ENCODE results near the gene TAF11L8.

DNA sequence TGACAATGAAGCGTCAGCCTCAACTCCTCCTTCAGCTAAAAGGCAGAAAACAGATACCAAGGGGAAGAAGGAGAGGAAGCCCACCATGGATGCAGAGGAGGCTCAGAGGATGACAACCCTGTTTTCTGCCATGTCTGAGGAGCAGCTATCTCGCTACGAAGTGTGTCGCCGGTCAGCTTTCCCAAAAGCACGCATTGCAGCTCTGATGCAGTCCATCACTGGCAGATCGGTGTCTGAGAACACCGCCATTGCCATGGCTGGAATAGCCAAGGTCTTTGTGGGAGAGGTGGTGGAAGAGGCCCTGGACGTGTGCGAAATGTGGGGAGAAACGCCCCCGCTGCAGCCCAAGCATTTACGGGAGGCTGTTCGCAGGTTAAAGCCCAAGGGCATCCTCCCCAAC, 14.2 kb upstream of the TAF11L8 start:
- no peak for TF ChIP-seq CTCF (IDR thresholded peaks at IDR 0.05)
- TF ChIP-seq POLR2A (IDR thresholded peaks at IDR 0.05): no peak
